ENCODE results near the gene HSF2BP. TPM values are rescaled to one million over a fixed set of nuclear protein-coding genes. Genes with fewer than 3 reads are reported as not detected.
"Not testable (repeated sequence)": the region's sequence is repeated elsewhere in the genome, so short reads cannot be mapped to it uniquely, and the experiment has no call there.

Gene HSF2BP
- total RNA-seq, 1 donor from 2014 or later = 0.89 TPM

GRCh38 chr21:43619344-43619743 lies 39.9 kb downstream of the HSF2BP start:
- DNase-seq = no peak

- no peak for DNase-seq
Measured at GRCh38 chr21:43618940-43619339, 40.3 kb downstream of the HSF2BP start.

GRCh38 chr21:43616861-43617260 lies 42.4 kb downstream of the HSF2BP start:
- not testable (repeated sequence) for DNase-seq

GRCh38 chr21:43614839-43615238 lies 44.4 kb downstream of the HSF2BP start:
- DNase-seq = no peak

- DNase-seq = peak; percentile 22
Measured at GRCh38 chr21:43613755-43614638, 45.3 kb downstream of the HSF2BP start.

GRCh38 chr21:43611598-43612369 lies 47.5 kb downstream of the HSF2BP start:
- no peak for DNase-seq

GRCh38 chr21:43609501-43610340 lies 49.6 kb downstream of the HSF2BP start:
- peak; percentile 23 for DNase-seq

GRCh38 chr21:43608664-43609063 lies 50.6 kb downstream of the HSF2BP start:
- no peak for DNase-seq

GRCh38 chr21:43608225-43608624 lies 51.1 kb downstream of the HSF2BP start:
- DNase-seq = no peak

GRCh38 chr21:43605320-43606215 lies 53.7 kb downstream of the HSF2BP start:
- no peak for DNase-seq

GRCh38 chr21:43604505-43605204 lies 54.6 kb downstream of the HSF2BP start:
- no peak for DNase-seq

- DNase-seq = no peak
Measured at GRCh38 chr21:43603641-43604504, 55.4 kb downstream of the HSF2BP start.

- no peak for DNase-seq
Measured at GRCh38 chr21:43603233-43603626, 56.1 kb downstream of the HSF2BP start.

GRCh38 chr21:43602266-43603232 lies 56.7 kb downstream of the HSF2BP start:
- DNase-seq = no peak

GRCh38 chr21:43600642-43601402 lies 58.5 kb downstream of the HSF2BP start:
- DNase-seq = no peak

GRCh38 chr21:43599728-43600127 lies 59.6 kb downstream of the HSF2BP start:
- DNase-seq = no peak

GRCh38 chr21:43598416-43599120 lies 60.7 kb downstream of the HSF2BP start:
- no peak for DNase-seq
